Endothelial cell of umbilical vein (primary cell): ENCODE results near the gene FAM168A. TPM values are rescaled to one million over a fixed set of nuclear protein-coding genes. Genes with fewer than 3 reads are reported as not detected.

ENCODE experiments used
- BruUV-seq: library from RNA; stranded (reverse); fragments of 400-500 nt; replicated peaks from 2 replicates; lab custom pipeline; 2021; lab: Mats Ljungman, UMichigan
- CTCF ChIA-PET: fragments of 300-600, 350-600 bp; sonication (Branson Sonifier 250); formaldehyde crosslinking; loops from one replicate; lab custom pipeline; 2021; ENCODE audit warnings: antibody characterized with exemption, inconsistent platforms; lab: Charles Lee
- POLR2A ChIA-PET: fragments of 300-600, 350-600 bp; sonication (Branson Sonifier 250); formaldehyde crosslinking; loops from one replicate; lab custom pipeline; 2021; ENCODE audit warnings: antibody characterized with exemption, inconsistent platforms; lab: Charles Lee
- DNase-seq: peaks from one replicate; pipeline ENCODE4 v3.0.0-alpha.2; 2011; ENCODE audit warnings: low read depth, low spot score
- FAIRE-seq: peaks from 2 replicates; lab custom pipeline; 2011; peaks lifted over from hg19 to GRCh38; lab: Jason Lieb, UNC
- H2AFZ ChIP-seq: 2 replicates; pipeline ENCODE4 v1.6.0; 2012; ENCODE audit warnings: low read depth, low read length, control low read depth, inconsistent platforms
- H3K27ac ChIP-seq: 2 replicates; pipeline ENCODE4 v1.5.1; 2011; ENCODE audit warnings: low read depth, mild to moderate bottlenecking, control low read depth, low read length, moderate library complexity; ENCODE audit not compliant: insufficient read depth
- H3K27me3 ChIP-seq, 2 experiments: 2 replicates each; pipeline versions ENCODE4 v1.6.0 to v1.6.1; 2011; ENCODE audit warnings: low read length in 2 of 2, mixed read lengths in 1 of 2; ENCODE audit not compliant: control insufficient read depth in 2 of 2, insufficient read depth in 2 of 2
- H3K36me3 ChIP-seq, 2 experiments: 2 replicates in 1 of 2; 3 replicates in 1 of 2; pipeline ENCODE4 v1.5.1; 2011; ENCODE audit warnings: low read length in 2 of 2, mild to moderate bottlenecking in 1 of 2, moderate library complexity in 1 of 2; ENCODE audit not compliant: control insufficient read depth in 2 of 2, insufficient read depth in 2 of 2; ENCODE audit errors: extremely low read depth in 1 of 2
- H3K4me1 ChIP-seq: 3 replicates; pipeline ENCODE4 v1.5.1; 2011; ENCODE audit warnings: mild to moderate bottlenecking, low read length; ENCODE audit not compliant: control insufficient read depth, insufficient read depth; ENCODE audit errors: extremely low read depth
- H3K4me2 ChIP-seq: 2 replicates; pipeline ENCODE4 v1.6.1; 2011; ENCODE audit warnings: low read length, control low read depth, mixed read lengths; ENCODE audit not compliant: insufficient read depth
- H3K4me3 ChIP-seq, 3 experiments: fragments of 200-600 bp in 1 of 3; sonication (generic), shearing (Covaris generic) in 1 of 3; replicated peaks in 1 of 3; 2 replicates each; pipeline ENCODE4 v1.5.1; 2011 to 2016; ENCODE audit warnings: control low read depth in 3 of 3, low read length in 3 of 3, mild to moderate bottlenecking in 2 of 3, inconsistent platforms in 1 of 3, low read depth in 1 of 3, moderate library complexity in 1 of 3; ENCODE audit not compliant: insufficient read depth in 1 of 3
- H3K79me2 ChIP-seq: 2 replicates; pipeline ENCODE4 v1.6.0; 2012; ENCODE audit warnings: low read length, inconsistent platforms; ENCODE audit not compliant: control insufficient read depth, insufficient read depth
- H3K9ac ChIP-seq: replicated peaks from 2 replicates; pipeline ENCODE3; 2011; ENCODE audit warnings: low read length, control low read depth; ENCODE audit not compliant: insufficient read depth; ENCODE audit errors: extremely low read depth
- H3K9me1 ChIP-seq: replicated peaks from 3 replicates; pipeline ENCODE4 v1.6.0; 2011; ENCODE audit warnings: mild to moderate bottlenecking, low read length; ENCODE audit not compliant: control insufficient read depth, insufficient read depth; ENCODE audit errors: extremely low read depth
- H3K9me3 ChIP-seq: replicated peaks from 2 replicates; pipeline ENCODE4 v1.5.1; 2012; ENCODE audit warnings: low read length, inconsistent platforms; ENCODE audit not compliant: control insufficient read depth, insufficient read depth
- H4K20me1 ChIP-seq: replicated peaks from 2 replicates; pipeline ENCODE3; 2011; ENCODE audit warnings: mild to moderate bottlenecking, low read length; ENCODE audit not compliant: control insufficient read depth, insufficient read depth; ENCODE audit errors: extremely low read depth
- CTCF ChIP-seq, 2 donors: IDR thresholded peaks; 1 replicate in 1 of 2; 2 replicates in 1 of 2; pipeline ENCODE4 v1.5.1; 2011; ENCODE audit warnings: low read length in 2 of 2, mild to moderate bottlenecking in 2 of 2, moderate library complexity in 2 of 2, control low read depth in 1 of 2, inconsistent platforms in 1 of 2, low read depth in 1 of 2; ENCODE audit not compliant: insufficient read depth in 1 of 2; ENCODE audit errors: extremely low read depth in 1 of 2
- EZH2 ChIP-seq: IDR thresholded peaks from 2 replicates; pipeline ENCODE4 v1.6.1; 2012; ENCODE audit warnings: borderline replicate concordance, low read depth, mild to moderate bottlenecking, moderate library complexity, low read length, inconsistent platforms; ENCODE audit not compliant: severe bottlenecking
- FOS ChIP-seq: IDR thresholded peaks from 2 replicates; pipeline ENCODE4 v1.6.1; 2011; ENCODE audit warnings: mild to moderate bottlenecking, low read length, moderate library complexity, borderline replicate concordance; ENCODE audit not compliant: insufficient read depth
- GATA2 ChIP-seq: IDR thresholded peaks from 2 replicates; pipeline ENCODE4 v1.7.0; 2011; ENCODE audit warnings: low read depth, mild to moderate bottlenecking, moderate library complexity, mixed read lengths, low read length; ENCODE audit not compliant: insufficient read length, insufficient read depth
- JUN ChIP-seq: IDR thresholded peaks from 2 replicates; pipeline ENCODE4 v1.6.1; 2011; ENCODE audit warnings: borderline replicate concordance, low read depth; ENCODE audit not compliant: insufficient read length, insufficient read depth
- MAX ChIP-seq: IDR thresholded peaks from 2 replicates; pipeline ENCODE4 v1.6.1; 2011; ENCODE audit not compliant: insufficient read depth, insufficient read length
- MYC ChIP-seq: IDR thresholded peaks from one replicate; pipeline ENCODE4 v1.6.1; 2011; ENCODE audit warnings: mild to moderate bottlenecking, low read depth, low read length
- POLR2A ChIP-seq: IDR thresholded peaks from 2 replicates; pipeline ENCODE4 v1.6.1; 2012; ENCODE audit warnings: low read depth, mild to moderate bottlenecking, control low read depth, low read length
- POLR2AphosphoS5 ChIP-seq: IDR thresholded peaks from 2 replicates; pipeline ENCODE4 v1.6.1; 2012; ENCODE audit warnings: low read depth, mild to moderate bottlenecking, control low read depth, low read length, moderate library complexity; ENCODE audit not compliant: insufficient read depth
- dilution Hi-C: fragments of 300-500 bp; cut with MboI; formaldehyde crosslinking; loops from one replicate; pipeline ENCODE4 v1.15.0; 2019; ENCODE audit warnings: low sequenced_read_pairs; ENCODE audit not compliant: extremely low pct_ligation_motif_present
- intact Hi-C: fragments of 100-400 bp; cut with micrococcal nuclease; formaldehyde crosslinking; loops from one replicate; pipeline ENCODE4 v1.10.0; 2022
- polyA plus RNA-seq, 4 experiments: library from polyadenylated mRNA; depleted of rRNA in 3 of 4; stranded (reverse) in 3 of 4; unstranded in 1 of 4; fragments of >200 nt; gene quantifications; 2 replicates each; pipeline versions ENCODE4 v1.2.1 to v1.2.3, GENCODE V29; 2011 to 2012; ENCODE audit warnings: missing spikeins in 1 of 4
- total RNA-seq: library from RNA; stranded (reverse); gene quantifications from 2 replicates; pipeline ENCODE4 v1.2.3, GENCODE V29; 2021

Gene FAM168A
- total and polyA plus RNA-seq, 2 donors (not counting 3 experiments of a cell fraction or from before 2014, with no cell fraction given), result 17.0 to 20.5 TPM

GRCh38 chr11:73409431-73409830, 188.5 kb downstream of the FAM168A start:
- DNase-seq (no peak), FAIRE-seq (no peak)
- no peaks in the 10 kb centered on the region for H3K9me1 ChIP-seq
- no peak overlapping the region for H2AFZ ChIP-seq
- POLR2A ChIA-PET, result no interaction called here
- no peak overlapping the region for H3K4me3 ChIP-seq
- intact Hi-C loops, result loop anchor here (10.0 kb wide), 1 partner anchor 215 kb away; no protein-coding TSS in a partner anchor
- CTCF ChIA-PET, result interaction anchor here (1.2 kb wide), 1 partner anchor 251 kb away, joined by 4 read pairs; no protein-coding TSS in a partner anchor
- H3K36me3 ChIP-seq, result peaks cover 0 to 4% of the 10 kb centered on the region in 2 experiments
- BruUV-seq, result no TSS peak
- no peak overlapping the region for H3K27ac ChIP-seq
- H3K4me1 ChIP-seq, result peaks cover 9% of the 10 kb centered on the region
- dilution Hi-C loops, result no loop called here
- no peaks in the 10 kb centered on the region for H3K9me3 ChIP-seq
- H3K4me2 ChIP-seq, result no peak overlapping the region
- H3K9ac ChIP-seq, result no peak overlapping the region
- no peaks in the 10 kb centered on the region for H4K20me1 ChIP-seq
- no peaks in the 10 kb centered on the region for H3K27me3 ChIP-seq
- TF ChIP-seq CTCF (IDR thresholded peaks at IDR 0.05; ENCODE audit: extremely low read depth in 1 of 2, insufficient read depth in 1 of 2, low read depth in 1 of 2, low read length in 2 of 2), result no peak
- no peak for TF ChIP-seq GATA2
- no peak for TF ChIP-seq MYC
- no peaks in the 10 kb centered on the region for H3K79me2 ChIP-seq

- Histone ChIP-seq H3K4me2 (no peak overlapping the region), H3K9ac (no peak overlapping the region), H3K9me1 (no peaks in the 10 kb centered on the region), H3K4me3 (no peak overlapping the region), H3K9me3 (no peaks in the 10 kb centered on the region), H3K27ac (no peak overlapping the region), H4K20me1 (no peaks in the 10 kb centered on the region), H2AFZ (no peak overlapping the region), H3K4me1 (no peaks in the 10 kb centered on the region), H3K36me3 (peaks cover 0 to 4% of the 10 kb centered on the region in 2 experiments), H3K79me2 (no peaks in the 10 kb centered on the region), H3K27me3 (no peaks in the 10 kb centered on the region)
- TF ChIP-seq CTCF (IDR thresholded peaks at IDR 0.05; ENCODE audit: extremely low read depth in 1 of 2, insufficient read depth in 1 of 2, low read depth in 1 of 2, low read length in 2 of 2) (no peak), FOS (no peak), POLR2AphosphoS5 (no peak), MYC (no peak), EZH2 (no peak), JUN (no peak), POLR2A (no peak), GATA2 (no peak), MAX (no peak)
- FAIRE-seq (no peak), DNase-seq (no peak)
- dilution Hi-C loops (no loop called here), intact Hi-C loops (loop anchor here (10.0 kb wide), 1 partner anchor 218 kb away; no protein-coding TSS in a partner anchor)
- ChIA-PET POLR2A (no interaction called here), CTCF (interaction anchor here (0.6 to 3.0 kb wide), 9 partner anchors 8 to 566 kb away, joined by 3 to 15 read pairs (median 3); no protein-coding TSS in a partner anchor)
- no TSS peak for BruUV-seq
These were observed 191.3 kb downstream of the FAM168A start for GRCh38 chr11:73406619-73407018.
